SJCRH30 (cell line): ENCODE data around the gene KRTAP3-2. TPM values are rescaled to one million over a fixed set of nuclear protein-coding genes. Genes with fewer than 3 reads are reported as not detected.
A peak's percentile ranks its signal among the peaks of the same experiment; 100 is the strongest.

Source experiments
- DNase-seq, 2 experiments: peaks; one replicate each; pipeline ENCODE4 v3.0.0-alpha.2; 2015 to 2020
- H3K27ac ChIP-seq: fragments of 250-450 bp; sonication (Bioruptor Pico); 2 replicates; pipeline ENCODE4 v1.5.1; 2020; ENCODE audit warnings: mild to moderate bottlenecking, moderate library complexity
- H3K27me3 ChIP-seq: fragments of 250-450 bp; sonication (Bioruptor Pico); 2 replicates; pipeline ENCODE4 v1.5.1; 2020; ENCODE audit warnings: mild to moderate bottlenecking, moderate library complexity
- H3K36me3 ChIP-seq: fragments of 250-450 bp; sonication (Bioruptor Pico); 2 replicates; pipeline ENCODE4 v1.5.1; 2020; ENCODE audit warnings: mild to moderate bottlenecking, moderate library complexity
- H3K4me1 ChIP-seq: fragments of 250-450 bp; sonication (Bioruptor Pico); 2 replicates; pipeline ENCODE4 v1.5.1; 2020; ENCODE audit warnings: mild to moderate bottlenecking, moderate library complexity
- H3K4me3 ChIP-seq: fragments of 250-450 bp; sonication (Bioruptor Pico); 2 replicates; pipeline ENCODE4 v1.5.1; 2020; ENCODE audit warnings: mild to moderate bottlenecking, moderate library complexity
- H3K9me3 ChIP-seq: fragments of 250-450 bp; sonication (Bioruptor Pico); replicated peaks from 2 replicates; pipeline ENCODE4 v1.5.1; 2020; ENCODE audit warnings: mild to moderate bottlenecking, moderate library complexity
- total RNA-seq: library from RNA; depleted of rRNA; stranded (reverse); fragments of >200 nt; shearing (Covaris generic); gene quantifications from 2 replicates; pipeline ENCODE4 v1.2.3, GENCODE V29; 2014

The KRTAP3-2 gene
- total RNA-seq, 1 experiment from 2014 or later, result not detected

GRCh38 chr17:41018541-41018940 lies 18.8 kb upstream of the KRTAP3-2 start:
- Histone ChIP-seq H3K4me3 (no peak overlapping the region), H3K9me3 (0 out of 2 replicates have a peak, but pooled peaks cover 5% of the 10 kb centered on the region), H3K27me3 (no peaks in the 10 kb centered on the region), H3K4me1 (peaks cover 8% of the 10 kb centered on the region), H3K36me3 (no peaks in the 10 kb centered on the region), H3K27ac (no peak overlapping the region)
- DNase-seq, result no peak

- Histone ChIP-seq H3K36me3 (no peaks in the 10 kb centered on the region), H3K4me1 (peaks cover 17% of the 10 kb centered on the region), H3K27me3 (no peaks in the 10 kb centered on the region), H3K4me3 (no peak overlapping the region), H3K9me3 (no peaks in the 10 kb centered on the region), H3K27ac (no peak overlapping the region)
- no peak for DNase-seq
Observed at GRCh38 chr17:41016578-41017215, 17.0 kb upstream of the KRTAP3-2 start.

- H3K9me3 ChIP-seq, result no peaks in the 10 kb centered on the region
- no peaks in the 10 kb centered on the region for H3K36me3 ChIP-seq
- H3K4me1 ChIP-seq, result peaks cover 17% of the 10 kb centered on the region
- H3K27me3 ChIP-seq, result no peaks in the 10 kb centered on the region
- H3K4me3 ChIP-seq, result no peak overlapping the region
- no peak overlapping the region for H3K27ac ChIP-seq
- no peak for DNase-seq
Observed at GRCh38 chr17:41015454-41015853, 15.7 kb upstream of the KRTAP3-2 start.

- no peaks in the 10 kb centered on the region for H3K27me3 ChIP-seq
- no peaks in the 10 kb centered on the region for H3K9me3 ChIP-seq
- peaks cover 17% of the 10 kb centered on the region for H3K4me1 ChIP-seq
- DNase-seq, result peak; percentile 24 to 49
- no peaks in the 10 kb centered on the region for H3K36me3 ChIP-seq
- no peak overlapping the region for H3K4me3 ChIP-seq
- peak overlapping the region; percentile 55; the same call in 1 of the 2 replicates for H3K27ac ChIP-seq
Observed at GRCh38 chr17:41013606-41014005, 13.9 kb upstream of the KRTAP3-2 start.

- no peak overlapping the region for H3K4me3 ChIP-seq
- H3K36me3 ChIP-seq, result no peaks in the 10 kb centered on the region
- DNase-seq, result no peak
- H3K9me3 ChIP-seq, result no peaks in the 10 kb centered on the region
- peaks cover 17% of the 10 kb centered on the region for H3K4me1 ChIP-seq
- peak overlapping the region; percentile 55 for H3K27ac ChIP-seq
- H3K27me3 ChIP-seq, result no peaks in the 10 kb centered on the region
Observed at GRCh38 chr17:41013181-41013580, 13.5 kb upstream of the KRTAP3-2 start.

- H3K27ac ChIP-seq, result peak overlapping the region; percentile 55
- no peaks in the 10 kb centered on the region for H3K9me3 ChIP-seq
- peaks cover 17% of the 10 kb centered on the region for H3K4me1 ChIP-seq
- H3K36me3 ChIP-seq, result no peaks in the 10 kb centered on the region
- no peak overlapping the region for H3K4me3 ChIP-seq
- peak; percentile 21 to 71 for DNase-seq
- H3K27me3 ChIP-seq, result no peaks in the 10 kb centered on the region
Observed at GRCh38 chr17:41012326-41013120, 12.8 kb upstream of the KRTAP3-2 start.

GRCh38 chr17:41010441-41010840 lies 10.7 kb upstream of the KRTAP3-2 start:
- no peak for DNase-seq
- Histone ChIP-seq H3K27ac (no peak overlapping the region), H3K9me3 (no peaks in the 10 kb centered on the region), H3K36me3 (no peaks in the 10 kb centered on the region), H3K27me3 (no peaks in the 10 kb centered on the region), H3K4me1 (peaks cover 17% of the 10 kb centered on the region), H3K4me3 (no peak overlapping the region)

- Histone ChIP-seq H3K4me3 (no peak overlapping the region), H3K9me3 (no peaks in the 10 kb centered on the region), H3K27ac (no peak overlapping the region), H3K27me3 (no peaks in the 10 kb centered on the region), H3K4me1 (peaks cover 17% of the 10 kb centered on the region), H3K36me3 (no peaks in the 10 kb centered on the region)
- no peak for DNase-seq
Observed at GRCh38 chr17:41009936-41010335, 10.2 kb upstream of the KRTAP3-2 start.

GRCh38 chr17:41009301-41009760 lies 9.6 kb upstream of the KRTAP3-2 start:
- no peaks in the 10 kb centered on the region for H3K36me3 ChIP-seq
- DNase-seq, result no peak
- H3K27ac ChIP-seq, result no peak overlapping the region
- peaks cover 17% of the 10 kb centered on the region for H3K4me1 ChIP-seq
- H3K4me3 ChIP-seq, result no peak overlapping the region
- H3K9me3 ChIP-seq, result no peaks in the 10 kb centered on the region
- no peaks in the 10 kb centered on the region for H3K27me3 ChIP-seq

GRCh38 chr17:41008811-41009210 lies 9.1 kb upstream of the KRTAP3-2 start, which contains the start of gene KRTAP3-1:
Gene KRTAP3-1, minus strand, starts transcription at chr17:41009128. Its CDS starts 54 bp downstream, at chr17:41009074.
- H3K36me3 ChIP-seq, result no peaks in the 10 kb centered on the region
- H3K27me3 ChIP-seq, result no peaks in the 10 kb centered on the region
- no peak for DNase-seq
- no peak within 1 kb of the TSS for H3K4me3 ChIP-seq
- no peaks in the 10 kb centered on the region for H3K9me3 ChIP-seq
- no peak within 1 kb of the TSS for H3K27ac ChIP-seq
- H3K4me1 ChIP-seq, result peaks cover 13% of the 10 kb centered on the region

- Histone ChIP-seq H3K4me1 (no peaks in the 10 kb centered on the region; the same call in 1 of the 2 replicates), H3K27me3 (no peaks in the 10 kb centered on the region), H3K27ac (no peak overlapping the region), H3K9me3 (no peaks in the 10 kb centered on the region), H3K4me3 (no peak overlapping the region), H3K36me3 (no peaks in the 10 kb centered on the region)
- no peak for DNase-seq
Observed at GRCh38 chr17:41004397-41004796, 4.7 kb upstream of the KRTAP3-2 start.

- DNase-seq, result no peak
- H3K27ac ChIP-seq, result no peak overlapping the region
Observed at GRCh38 chr17:41003926-41004325, 4.2 kb upstream of the KRTAP3-2 start.

GRCh38 chr17:41002814-41003213 lies 3.1 kb upstream of the KRTAP3-2 start:
- no peaks in the 10 kb centered on the region for H3K27me3 ChIP-seq
- H3K36me3 ChIP-seq, result no peaks in the 10 kb centered on the region
- H3K4me3 ChIP-seq, result no peak overlapping the region
- H3K27ac ChIP-seq, result no peak overlapping the region
- no peaks in the 10 kb centered on the region for H3K9me3 ChIP-seq
- DNase-seq, result no peak
- H3K4me1 ChIP-seq, result no peaks in the 10 kb centered on the region

More at GRCh38 chr17:41003926-41004325, 4.2 kb upstream of the KRTAP3-2 start:
- H3K4me3 ChIP-seq, result no peak overlapping the region
- no peaks in the 10 kb centered on the region for H3K27me3 ChIP-seq
- no peaks in the 10 kb centered on the region for H3K4me1 ChIP-seq
- H3K36me3 ChIP-seq, result no peaks in the 10 kb centered on the region
- no peaks in the 10 kb centered on the region for H3K9me3 ChIP-seq

- Histone ChIP-seq H3K27ac (no peak overlapping the region), H3K9me3 (no peaks in the 10 kb centered on the region), H3K4me3 (no peak overlapping the region), H3K4me1 (no peaks in the 10 kb centered on the region), H3K36me3 (no peaks in the 10 kb centered on the region), H3K27me3 (no peaks in the 10 kb centered on the region)
- DNase-seq, result no peak
Observed at GRCh38 chr17:41001795-41002194, 2.1 kb upstream of the KRTAP3-2 start.

- Histone ChIP-seq H3K4me3 (no peak overlapping the region), H3K9me3 (no peaks in the 10 kb centered on the region), H3K27me3 (no peaks in the 10 kb centered on the region), H3K27ac (no peak overlapping the region), H3K36me3 (no peaks in the 10 kb centered on the region), H3K4me1 (peaks cover 6% of the 10 kb centered on the region; the same call in 1 of the 2 replicates)
- DNase-seq, result no peak
Observed at GRCh38 chr17:40997361-40997760, 2.3 kb downstream of the KRTAP3-2 start.
